ACC112 (cell line): ENCODE data around the gene BAIAP2L2.

Source experiments
- H2AFZ ChIP-seq: fragments of 200-600 bp; sonication (generic); one replicate; pipeline ENCODE4 v1.6.0; 2017; ENCODE audit warnings: antibody characterized with exemption, low read length; ENCODE audit not compliant: unreplicated experiment
- H3K27ac ChIP-seq: fragments of 200-600 bp; sonication (generic); 2 replicates; pipeline ENCODE4 v1.5.1; 2014; ENCODE audit warnings: low read depth, mild to moderate bottlenecking, antibody characterized with exemption, low read length, moderate library complexity
- H3K27me3 ChIP-seq: fragments of 200-600 bp; sonication (generic); 2 replicates; pipeline ENCODE4 v1.6.1; 2014; ENCODE audit warnings: mild to moderate bottlenecking, antibody characterized with exemption, low read length, moderate library complexity, mixed read lengths; ENCODE audit not compliant: insufficient read depth
- H3K36me3 ChIP-seq: fragments of 200-600 bp; sonication (generic); 2 replicates; pipeline ENCODE4 v1.6.1; 2016; ENCODE audit warnings: mild to moderate bottlenecking, antibody characterized with exemption, low read length, moderate library complexity, mixed read lengths; ENCODE audit not compliant: insufficient read depth
- H3K4me1 ChIP-seq: fragments of 200-600 bp; sonication (generic); one replicate; pipeline ENCODE4 v1.6.1; 2016; ENCODE audit warnings: low read length, mixed read lengths; ENCODE audit not compliant: insufficient read depth, unreplicated experiment, control insufficient read depth
- H3K4me3 ChIP-seq: fragments of 200-600 bp; sonication (generic); 2 replicates; pipeline ENCODE4 v1.5.1; 2014; ENCODE audit warnings: mild to moderate bottlenecking, low read depth, low read length
- H3K79me2 ChIP-seq: fragments of 200-600 bp; sonication (generic); one replicate; pipeline ENCODE4 v1.6.0; 2016; ENCODE audit warnings: low read length; ENCODE audit not compliant: control insufficient read depth, unreplicated experiment, insufficient read depth

Gene BAIAP2L2

DNA sequence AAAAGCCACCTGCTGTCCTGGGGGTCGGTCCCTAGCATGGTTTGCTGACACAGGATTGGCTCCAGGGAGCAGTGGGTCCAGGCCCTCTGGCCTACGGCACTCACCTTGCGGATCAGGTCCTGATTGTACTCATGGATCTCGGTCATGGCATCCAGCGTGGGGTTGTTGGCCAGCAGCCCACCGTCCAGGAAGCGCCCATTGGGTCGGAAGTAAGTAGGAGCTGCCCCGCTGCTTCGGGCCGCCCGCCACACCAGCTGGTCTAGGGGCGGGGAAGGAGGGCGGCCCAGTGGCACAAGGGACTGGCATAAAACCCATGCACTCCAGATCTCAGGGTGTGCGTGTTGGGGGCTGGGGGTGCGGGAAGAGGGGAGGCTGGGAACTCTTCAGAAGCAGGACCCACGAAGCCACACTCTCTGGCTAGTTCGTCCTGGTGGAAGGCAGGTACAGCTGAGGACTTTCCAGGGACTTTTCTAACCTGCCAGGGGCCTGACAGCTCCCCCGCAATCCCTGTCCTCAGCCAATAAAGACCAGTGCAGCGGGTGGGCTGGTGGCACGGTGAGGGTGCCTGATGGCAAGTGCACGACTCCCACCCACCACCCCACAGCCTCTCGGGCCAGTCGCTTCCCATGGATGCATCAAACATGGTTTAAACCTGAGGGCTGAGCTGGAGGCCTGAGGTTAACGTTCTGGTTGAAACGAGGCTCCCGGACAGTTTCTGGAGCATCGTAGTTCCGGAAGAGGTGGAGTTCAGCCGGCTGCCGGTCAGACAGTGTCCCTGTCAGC is 5.1 kb upstream of the BAIAP2L2 start:
- Histone ChIP-seq H3K27ac (no peak overlapping the region), H3K4me3 (no peak overlapping the region)

DNA sequence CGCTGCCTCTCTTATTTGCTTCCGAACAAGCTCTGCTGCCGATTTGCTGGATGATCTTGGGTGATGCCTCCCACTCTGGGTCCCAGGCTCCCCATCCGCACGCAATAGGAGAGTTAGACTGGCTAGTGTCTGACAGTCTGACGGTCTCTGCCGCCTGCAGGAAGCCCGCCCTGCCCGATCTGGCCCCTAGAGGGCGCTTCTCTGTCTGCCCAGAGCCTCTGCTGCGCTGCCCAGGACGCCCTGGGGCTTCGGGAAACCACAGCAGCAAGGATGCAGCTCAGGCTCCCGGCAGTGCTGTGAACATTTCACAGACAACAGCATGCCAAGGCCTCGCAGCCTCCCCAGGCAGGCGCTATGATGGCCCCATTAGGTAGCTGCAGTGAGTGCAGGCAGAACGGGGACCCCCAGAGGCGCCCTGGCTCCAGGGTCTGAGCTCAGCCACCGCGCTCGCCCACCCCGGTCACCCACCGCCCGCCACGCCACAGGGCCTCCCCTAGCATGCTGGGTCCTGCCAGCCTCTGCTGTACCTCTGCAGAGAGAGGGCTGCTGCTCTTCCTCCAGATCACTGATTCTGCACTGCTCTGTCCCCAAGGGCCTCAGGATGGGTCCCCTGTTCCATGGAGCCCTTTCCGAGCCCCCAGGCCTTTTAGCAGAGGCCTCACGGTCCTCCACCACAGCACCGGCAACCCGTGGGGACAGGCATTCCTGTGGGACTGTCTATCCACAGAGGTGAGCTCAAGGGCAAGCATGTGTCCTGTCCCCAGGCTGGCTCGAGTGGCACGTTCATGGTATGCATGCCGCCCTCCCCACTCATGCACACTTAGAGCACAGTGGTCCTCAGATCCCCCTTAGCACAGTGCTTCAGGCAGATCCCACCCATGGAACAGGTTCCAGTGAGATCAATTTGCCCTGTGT is 4.3 kb upstream of the BAIAP2L2 start:
- Histone ChIP-seq H3K4me3 (no peak overlapping the region), H3K36me3 (no peaks in the 10 kb centered on the region), H3K4me1 (no peaks in the 10 kb centered on the region), H3K27me3 (no peaks in the 10 kb centered on the region), H3K79me2 (no peaks in the 10 kb centered on the region), H3K27ac (no peak overlapping the region), H2AFZ (no peak overlapping the region)

More for the DNA sequence above, 5.1 kb upstream of the BAIAP2L2 start:
- no peaks in the 10 kb centered on the region for H3K79me2 ChIP-seq
- no peak overlapping the region for H2AFZ ChIP-seq
- H3K27me3 ChIP-seq: no peaks in the 10 kb centered on the region
- no peaks in the 10 kb centered on the region for H3K36me3 ChIP-seq
- H3K4me1 ChIP-seq: no peaks in the 10 kb centered on the region

DNA sequence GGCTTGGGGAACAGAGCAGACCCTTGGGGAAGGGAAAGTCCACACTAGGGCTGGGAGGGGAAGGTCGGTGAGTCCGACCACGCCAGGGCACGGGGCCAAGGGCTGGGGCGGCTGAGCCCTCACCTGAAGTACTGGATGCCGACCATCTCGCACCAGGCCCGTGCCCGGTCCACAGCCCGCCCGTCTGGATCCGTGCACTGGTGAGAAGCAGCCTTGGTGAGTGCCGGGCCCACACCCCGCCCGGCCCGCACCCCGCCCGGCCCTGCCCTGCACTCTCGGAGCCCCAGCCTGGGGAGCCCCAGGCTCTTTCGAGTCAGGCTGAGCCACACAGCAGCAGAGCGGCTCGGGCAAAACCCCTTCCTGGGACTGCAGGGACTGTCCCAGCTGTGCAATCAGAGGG is 1.9 kb upstream of the BAIAP2L2 start:
- Histone ChIP-seq H3K4me1 (no peaks in the 10 kb centered on the region), H3K4me3 (no peak overlapping the region), H3K27ac (no peak overlapping the region), H2AFZ (no peak overlapping the region), H3K36me3 (no peaks in the 10 kb centered on the region), H3K27me3 (no peaks in the 10 kb centered on the region), H3K79me2 (no peaks in the 10 kb centered on the region)

DNA sequence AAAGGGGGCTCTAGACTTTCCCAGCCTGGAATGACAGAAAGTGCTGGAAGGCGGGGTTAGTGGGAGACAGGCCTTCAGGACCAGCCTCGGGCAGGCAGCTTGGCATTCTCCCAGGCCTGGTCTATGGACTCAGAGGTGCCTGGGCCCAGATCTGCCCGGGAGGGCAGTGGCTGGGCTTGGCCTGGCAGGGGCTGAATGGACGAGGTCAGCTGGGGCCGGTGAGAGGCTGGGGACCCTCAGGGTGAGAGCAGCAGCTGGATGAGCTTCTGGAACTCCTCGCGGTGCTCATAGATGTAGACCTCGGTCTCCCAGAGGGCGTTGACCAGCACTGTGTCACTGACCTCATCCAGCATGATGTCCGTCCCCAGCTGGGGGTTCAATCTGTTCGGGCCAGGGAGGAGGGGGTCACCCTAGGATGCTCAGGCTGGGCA is 1.5 kb upstream of the BAIAP2L2 start:
- no peak overlapping the region for H2AFZ ChIP-seq
- H3K4me3 ChIP-seq: no peak overlapping the region
- no peak overlapping the region for H3K27ac ChIP-seq
- no peaks in the 10 kb centered on the region for H3K79me2 ChIP-seq
- no peaks in the 10 kb centered on the region for H3K4me1 ChIP-seq
- no peaks in the 10 kb centered on the region for H3K36me3 ChIP-seq
- no peaks in the 10 kb centered on the region for H3K27me3 ChIP-seq

DNA sequence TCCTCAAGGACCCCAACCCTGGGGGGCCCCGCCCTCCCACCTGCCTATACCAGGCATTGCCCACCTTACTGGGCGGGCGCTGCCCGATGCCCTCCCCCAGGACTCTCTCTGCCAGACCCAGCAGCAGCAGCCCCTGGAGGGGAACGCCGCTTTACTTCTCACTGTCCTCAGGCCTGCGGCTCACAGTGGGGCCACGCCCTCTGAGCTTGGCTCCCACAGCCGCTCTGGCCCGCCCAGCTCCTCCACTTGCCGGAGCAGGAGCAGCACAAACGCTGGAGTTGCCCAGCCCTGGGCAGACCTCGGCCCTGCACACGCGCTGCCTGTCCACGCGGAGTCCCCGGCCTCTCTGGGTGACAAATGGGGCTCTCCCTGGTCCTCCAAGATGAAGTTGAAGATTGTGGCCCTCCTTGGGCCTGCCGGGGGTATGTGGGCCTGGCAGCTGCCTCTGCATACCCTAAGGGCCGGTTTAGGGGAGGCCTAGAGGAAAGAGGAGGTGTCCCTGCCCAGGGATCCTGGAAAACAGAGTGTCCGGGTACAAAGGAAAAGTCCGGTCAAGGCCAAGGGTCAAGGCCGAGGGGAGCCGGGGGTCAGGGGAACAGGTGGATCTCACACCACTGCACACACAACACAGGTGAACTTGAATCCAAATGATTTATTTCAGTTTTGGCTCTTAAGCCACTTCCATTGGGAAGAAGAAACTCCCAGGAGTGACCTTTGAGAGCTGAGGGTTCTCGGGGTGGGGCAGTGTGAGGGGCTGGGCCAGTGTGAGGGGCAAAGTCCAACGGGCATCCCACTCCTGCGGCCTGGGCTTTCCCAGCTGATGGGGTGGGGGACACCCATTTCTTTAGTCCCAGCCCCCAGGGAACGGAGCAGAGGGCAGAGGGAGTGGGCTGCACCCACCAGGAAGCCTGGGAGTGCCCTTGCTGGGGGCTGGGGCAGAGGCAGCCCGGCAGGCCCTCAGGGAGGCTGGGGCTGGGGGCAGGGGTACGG is 674 bp upstream of the BAIAP2L2 start:
- H3K79me2 ChIP-seq: no peaks in the 10 kb centered on the region
- no peaks in the 10 kb centered on the region for H3K27me3 ChIP-seq
- no peak overlapping the region for H3K27ac ChIP-seq
- H3K36me3 ChIP-seq: no peaks in the 10 kb centered on the region
- no peaks in the 10 kb centered on the region for H3K4me1 ChIP-seq
- H3K4me3 ChIP-seq: no peak overlapping the region
- no peak overlapping the region for H2AFZ ChIP-seq

DNA sequence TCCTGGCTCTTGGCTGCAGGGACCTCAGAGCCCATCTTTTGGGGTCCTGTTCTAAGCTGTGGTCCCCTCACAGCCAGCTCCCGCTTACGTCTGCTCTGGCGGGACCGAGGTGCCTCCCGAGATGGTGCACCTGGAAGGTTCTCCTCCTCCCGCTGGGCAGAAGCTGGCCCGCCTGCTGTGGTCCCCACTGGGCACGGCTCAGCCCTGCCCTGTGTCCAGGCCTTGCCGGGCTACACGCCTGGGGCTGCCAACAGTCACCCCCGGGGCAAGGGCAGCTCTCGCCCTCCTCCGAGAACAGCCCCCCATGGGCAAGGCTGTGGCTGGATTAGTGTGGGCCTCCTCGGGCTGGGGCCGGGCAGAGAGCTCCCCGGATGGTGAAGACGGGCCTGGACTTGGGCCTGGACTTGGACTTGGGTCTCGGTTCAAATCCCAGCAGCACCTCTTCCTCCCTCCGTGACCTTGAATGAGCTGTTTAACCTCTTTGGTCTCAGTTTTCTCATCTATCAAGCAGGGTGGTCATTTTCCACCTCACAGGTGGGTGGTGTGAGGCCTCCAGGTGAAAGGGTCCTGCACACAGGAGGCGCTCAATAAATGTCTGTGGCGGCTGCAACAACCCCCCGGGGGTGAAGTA is 998 bp downstream of the BAIAP2L2 start:
- Histone ChIP-seq H3K4me3 (no peak overlapping the region), H3K4me1 (no peaks in the 10 kb centered on the region), H3K36me3 (no peaks in the 10 kb centered on the region), H2AFZ (no peak overlapping the region), H3K79me2 (no peaks in the 10 kb centered on the region), H3K27me3 (no peaks in the 10 kb centered on the region), H3K27ac (no peak overlapping the region)

DNA sequence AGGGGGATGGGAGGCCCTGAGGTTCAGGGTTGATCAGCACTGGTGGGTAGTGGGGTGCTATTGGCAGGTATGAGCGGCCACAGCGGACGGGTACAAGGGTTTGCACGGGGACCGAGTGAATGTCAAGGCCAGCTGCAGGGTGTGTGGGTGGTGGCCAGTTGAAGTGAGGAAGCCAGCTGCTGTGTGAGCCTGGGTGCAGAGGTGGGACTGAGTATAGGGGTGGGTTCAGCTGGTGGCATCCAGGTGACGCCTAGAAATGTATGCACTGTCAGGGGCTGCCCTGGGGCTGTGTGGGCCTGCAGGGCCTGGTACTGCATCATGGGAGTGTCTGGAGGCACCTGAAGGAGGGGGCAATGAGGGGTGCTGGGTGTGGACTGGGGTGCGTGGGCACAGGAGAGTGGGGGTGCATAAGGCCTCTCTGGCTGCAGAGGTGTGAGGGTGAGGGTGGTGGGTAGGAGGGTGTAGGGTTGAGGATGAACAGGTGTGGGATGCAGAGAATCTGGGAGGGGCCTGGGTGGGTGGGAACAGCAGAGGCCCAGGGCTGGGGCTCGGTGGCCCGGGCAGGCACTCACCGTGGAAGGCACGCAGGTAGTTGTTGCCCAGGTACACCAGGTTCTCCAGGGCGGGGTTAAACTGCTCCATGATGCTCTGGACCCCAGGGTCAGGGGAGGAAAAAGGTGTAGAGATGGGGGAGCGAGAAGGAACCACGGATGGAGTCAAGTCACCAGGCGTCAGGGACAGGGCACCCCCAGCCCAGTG is 1.7 kb downstream of the BAIAP2L2 start:
- H3K27me3 ChIP-seq: no peaks in the 10 kb centered on the region
- no peaks in the 10 kb centered on the region for H3K4me1 ChIP-seq
- no peak overlapping the region for H3K27ac ChIP-seq
- no peaks in the 10 kb centered on the region for H3K79me2 ChIP-seq
- no peak overlapping the region for H2AFZ ChIP-seq
- H3K4me3 ChIP-seq: no peak overlapping the region
- H3K36me3 ChIP-seq: no peaks in the 10 kb centered on the region

DNA sequence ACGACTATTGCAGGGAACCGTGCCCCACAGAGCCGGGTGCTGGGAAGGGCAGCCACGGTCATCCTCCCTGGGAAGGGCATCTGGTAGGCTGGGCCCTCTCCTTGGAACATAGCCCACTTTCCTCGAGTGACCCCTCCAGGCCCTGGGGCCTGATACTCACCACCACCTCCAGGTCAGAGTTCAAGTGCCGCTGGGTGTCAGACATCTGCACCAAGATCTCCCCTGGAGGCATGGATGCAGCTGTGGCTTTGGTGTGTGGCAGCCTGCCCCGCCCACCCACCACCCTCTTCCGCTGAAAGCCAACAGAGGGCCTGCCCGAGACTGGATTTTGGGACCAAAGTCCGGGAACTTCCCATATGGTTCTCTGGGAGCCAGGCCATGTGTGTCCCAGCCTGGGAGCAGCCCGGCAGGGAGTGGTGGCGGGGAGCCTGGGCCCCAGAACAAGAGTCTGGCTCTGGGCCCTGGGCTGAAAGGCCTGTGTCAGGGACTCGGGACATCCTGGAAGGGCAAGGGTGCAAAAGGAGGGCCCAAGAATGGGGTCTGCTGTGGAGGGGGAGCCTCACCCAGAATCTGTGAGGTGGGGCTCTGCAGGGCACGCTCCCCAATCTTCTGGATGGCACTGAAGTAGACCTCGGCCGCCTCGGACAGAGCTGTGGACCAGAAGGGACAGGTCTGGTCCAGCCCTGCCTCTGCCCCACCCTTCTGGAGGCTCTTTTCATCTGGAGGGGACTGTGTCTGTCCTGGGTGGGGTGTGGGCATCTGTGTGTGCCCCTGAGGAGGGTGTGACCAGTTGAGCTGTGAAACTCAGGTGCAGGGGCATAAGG is 2.6 kb downstream of the BAIAP2L2 start:
- Histone ChIP-seq H3K79me2 (no peaks in the 10 kb centered on the region), H3K4me3 (no peak overlapping the region), H2AFZ (no peak overlapping the region), H3K4me1 (no peaks in the 10 kb centered on the region), H3K36me3 (no peaks in the 10 kb centered on the region), H3K27me3 (no peaks in the 10 kb centered on the region), H3K27ac (no peak overlapping the region)
